Natural killer cell (primary cell): ENCODE measurements around the gene NGEF. TPM values are rescaled to one million over a fixed set of nuclear protein-coding genes. Genes with fewer than 3 reads are reported as not detected.

Experiments used
- ATAC-seq, 3 donors: fragments of 150-1000 bp in 2 of 3; fragments of 200-7000 bp in 1 of 3; cut with Tn5 transposase; 1 replicate in 1 of 3; 2 replicates in 2 of 3; pipeline ENCODE4 v1.10.0; 2021; ENCODE audit warnings: mild to moderate bottlenecking in 2 of 3, moderate library complexity in 2 of 3
- DNase-seq, 2 donors: peaks; one replicate each; pipeline versions ENCODE4 v3.0.0 to v3.0.0-alpha.2; 2013 to 2021; ENCODE audit warnings: mixed read lengths in 1 of 2
- H3K27ac ChIP-seq: one replicate; pipeline ENCODE4 v1.5.1; 2013; ENCODE audit warnings: mild to moderate bottlenecking, low read length
- H3K27me3 ChIP-seq: one replicate; pipeline ENCODE4 v1.6.1; 2013; ENCODE audit warnings: low read length; ENCODE audit not compliant: control insufficient read depth, insufficient read depth
- H3K36me3 ChIP-seq: one replicate; pipeline ENCODE4 v1.6.1; 2013; ENCODE audit warnings: low read length; ENCODE audit not compliant: control insufficient read depth, insufficient read depth
- H3K4me1 ChIP-seq: one replicate; pipeline ENCODE4 v1.6.1; 2013; ENCODE audit warnings: low read length; ENCODE audit not compliant: control insufficient read depth, insufficient read depth
- H3K4me3 ChIP-seq: one replicate; pipeline ENCODE4 v1.5.1; 2013; ENCODE audit warnings: low read length
- H3K9me3 ChIP-seq: one replicate; pipeline ENCODE4 v1.6.1; 2013; ENCODE audit warnings: low read length; ENCODE audit not compliant: control insufficient read depth, insufficient read depth
- H3K27ac Mint-ChIP-seq, 2 donors: one replicate each; pipeline ENCODE4 v1.8.0; 2022; ENCODE audit warnings: mild to moderate bottlenecking in 2 of 2, mixed read lengths in 2 of 2, moderate library complexity in 1 of 2
- H3K27me3 Mint-ChIP-seq, 2 donors: one replicate each; pipeline ENCODE4 v1.8.0; 2022; ENCODE audit warnings: low read depth in 2 of 2, mixed read lengths in 2 of 2
- H3K36me3 Mint-ChIP-seq: one replicate; pipeline ENCODE4 v1.8.0; 2022; ENCODE audit warnings: mixed read lengths
- H3K4me1 Mint-ChIP-seq, 2 donors: one replicate each; pipeline ENCODE4 v1.8.0; 2022; ENCODE audit warnings: mixed read lengths in 2 of 2
- H3K4me3 Mint-ChIP-seq: one replicate; pipeline ENCODE4 v1.8.0; 2022; ENCODE audit warnings: mild to moderate bottlenecking, moderate library complexity, mixed read lengths
- H3K9me3 Mint-ChIP-seq, 2 donors: one replicate each; pipeline ENCODE4 v1.8.0; 2022; ENCODE audit warnings: mixed read lengths in 2 of 2
- WGBS: methylation state at CpG from one replicate; pipeline ENCODE4 v1.1.7; 2013; ENCODE audit warnings: missing lambda C conversion rate; ENCODE audit not compliant: insufficient coverage; 5-methylcytosine and 5-hydroxymethylcytosine counted together
- intact Hi-C: fragments of 100-400 bp; cut with micrococcal nuclease; formaldehyde crosslinking; loops from one replicate; pipeline ENCODE4 v1.14.2; 2022
- total RNA-seq, 4 donors: library from RNA; stranded (reverse); fragments of 120-200 nt in 1 of 4; gene quantifications; one replicate each; pipeline versions ENCODE4 v1.2.3 to v1.2.4, GENCODE V29; 2013 to 2022
- TF ChIP-seq, protein P1 (sequence below): fragments of 200-600 bp; IDR thresholded peaks from one replicate; pipeline ENCODE4 v1.8.0; 2022; ENCODE audit warnings: antibody characterized with exemption

NGEF gene
- total RNA-seq, 3 donors from 2014 or later (not counting 1 experiment from before 2014, with no cell fraction given): not detected

DNA sequence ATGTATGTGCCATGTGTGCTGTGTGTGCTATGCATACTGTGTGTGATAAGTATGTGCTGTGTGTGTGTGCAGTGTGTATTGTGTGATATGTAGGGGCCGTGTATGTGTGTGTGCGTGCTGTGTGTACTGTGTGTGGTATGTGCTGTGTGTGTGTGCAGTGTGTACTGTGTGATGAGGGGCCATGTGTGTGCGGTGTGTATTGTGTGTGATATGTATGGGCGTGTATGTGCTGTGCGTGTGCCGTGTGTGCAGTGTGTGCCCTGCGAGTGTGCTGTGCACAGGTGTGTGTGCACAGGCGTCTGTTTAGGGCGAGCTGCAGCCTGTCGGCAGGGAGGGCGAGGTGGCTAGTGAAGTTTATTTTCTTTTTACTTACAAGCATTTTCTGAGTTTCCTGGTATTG is 126.9 kb downstream of the NGEF start:
- Mint-ChIP-seq H3K27ac (no peak overlapping the region), H3K27me3 (peaks cover 0 to 3% of the 10 kb centered on the region in 2 donors), H3K4me3 (no peak overlapping the region), H3K36me3 (no peaks in the 10 kb centered on the region), H3K4me1 (peaks cover 0 to 4% of the 10 kb centered on the region in 2 donors), H3K9me3 (no peaks in the 10 kb centered on the region)
- intact Hi-C loops: no loop called here
- Histone ChIP-seq H3K4me1 (no peaks in the 10 kb centered on the region), H3K4me3 (no peak overlapping the region), H3K27ac (no peak overlapping the region), H3K9me3 (no peaks in the 10 kb centered on the region), H3K36me3 (no peaks in the 10 kb centered on the region), H3K27me3 (no peaks in the 10 kb centered on the region)
- no peak for ATAC-seq
- TF ChIP-seq, protein P1, sequence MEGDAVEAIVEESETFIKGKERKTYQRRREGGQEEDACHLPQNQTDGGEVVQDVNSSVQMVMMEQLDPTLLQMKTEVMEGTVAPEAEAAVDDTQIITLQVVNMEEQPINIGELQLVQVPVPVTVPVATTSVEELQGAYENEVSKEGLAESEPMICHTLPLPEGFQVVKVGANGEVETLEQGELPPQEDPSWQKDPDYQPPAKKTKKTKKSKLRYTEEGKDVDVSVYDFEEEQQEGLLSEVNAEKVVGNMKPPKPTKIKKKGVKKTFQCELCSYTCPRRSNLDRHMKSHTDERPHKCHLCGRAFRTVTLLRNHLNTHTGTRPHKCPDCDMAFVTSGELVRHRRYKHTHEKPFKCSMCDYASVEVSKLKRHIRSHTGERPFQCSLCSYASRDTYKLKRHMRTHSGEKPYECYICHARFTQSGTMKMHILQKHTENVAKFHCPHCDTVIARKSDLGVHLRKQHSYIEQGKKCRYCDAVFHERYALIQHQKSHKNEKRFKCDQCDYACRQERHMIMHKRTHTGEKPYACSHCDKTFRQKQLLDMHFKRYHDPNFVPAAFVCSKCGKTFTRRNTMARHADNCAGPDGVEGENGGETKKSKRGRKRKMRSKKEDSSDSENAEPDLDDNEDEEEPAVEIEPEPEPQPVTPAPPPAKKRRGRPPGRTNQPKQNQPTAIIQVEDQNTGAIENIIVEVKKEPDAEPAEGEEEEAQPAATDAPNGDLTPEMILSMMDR: no peak
- WGBS: 88% methylated on average over 9 of the region's 11 CpGs
- DNase-seq: no peak

GRCh38 chr2:232885264-232885961 is 127.6 kb downstream of the NGEF start:
- Mint-ChIP-seq H3K27me3 (no peaks in the 10 kb centered on the region), H3K4me1 (no peaks in the 10 kb centered on the region), H3K4me3 (no peak overlapping the region), H3K27ac (no peak overlapping the region), H3K9me3 (no peaks in the 10 kb centered on the region), H3K36me3 (no peaks in the 10 kb centered on the region)
- Histone ChIP-seq H3K9me3 (no peaks in the 10 kb centered on the region), H3K36me3 (no peaks in the 10 kb centered on the region), H3K27ac (no peak overlapping the region), H3K27me3 (no peaks in the 10 kb centered on the region), H3K4me1 (no peaks in the 10 kb centered on the region), H3K4me3 (no peak overlapping the region)
- no peak for DNase-seq
- ATAC-seq: no peak
- TF ChIP-seq, protein P1: no peak
- intact Hi-C loops: no loop called here
- WGBS: 90% methylated on average over 25 of the region's 25 CpGs

GRCh38 chr2:232884549-232885263 is 128.3 kb downstream of the NGEF start:
- no peaks in the 10 kb centered on the region for H3K36me3 Mint-ChIP-seq
- Histone ChIP-seq H3K4me3 (no peak overlapping the region), H3K27ac (no peak overlapping the region), H3K9me3 (no peaks in the 10 kb centered on the region), H3K27me3 (no peaks in the 10 kb centered on the region), H3K4me1 (no peaks in the 10 kb centered on the region), H3K36me3 (no peaks in the 10 kb centered on the region)
- ATAC-seq (no peak), DNase-seq (no peak)
- H3K4me1 Mint-ChIP-seq: no peaks in the 10 kb centered on the region
- H3K9me3 Mint-ChIP-seq: no peaks in the 10 kb centered on the region
- 94% methylated on average over 26 of the region's 27 CpGs for WGBS
- H3K4me3 Mint-ChIP-seq: no peak overlapping the region
- no peak overlapping the region for H3K27ac Mint-ChIP-seq
- TF ChIP-seq, protein P1: no peak
- H3K27me3 Mint-ChIP-seq: no peaks in the 10 kb centered on the region
- intact Hi-C loops: no loop called here
